ENCODE data around the gene SEC22C. TPM values are rescaled to one million over a fixed set of nuclear protein-coding genes. Genes with fewer than 3 reads are reported as not detected.

SEC22C gene
- total and polyA plus RNA-seq, 2 experiments from 2014 or later = 21.9 to 48.3 TPM

DNA sequence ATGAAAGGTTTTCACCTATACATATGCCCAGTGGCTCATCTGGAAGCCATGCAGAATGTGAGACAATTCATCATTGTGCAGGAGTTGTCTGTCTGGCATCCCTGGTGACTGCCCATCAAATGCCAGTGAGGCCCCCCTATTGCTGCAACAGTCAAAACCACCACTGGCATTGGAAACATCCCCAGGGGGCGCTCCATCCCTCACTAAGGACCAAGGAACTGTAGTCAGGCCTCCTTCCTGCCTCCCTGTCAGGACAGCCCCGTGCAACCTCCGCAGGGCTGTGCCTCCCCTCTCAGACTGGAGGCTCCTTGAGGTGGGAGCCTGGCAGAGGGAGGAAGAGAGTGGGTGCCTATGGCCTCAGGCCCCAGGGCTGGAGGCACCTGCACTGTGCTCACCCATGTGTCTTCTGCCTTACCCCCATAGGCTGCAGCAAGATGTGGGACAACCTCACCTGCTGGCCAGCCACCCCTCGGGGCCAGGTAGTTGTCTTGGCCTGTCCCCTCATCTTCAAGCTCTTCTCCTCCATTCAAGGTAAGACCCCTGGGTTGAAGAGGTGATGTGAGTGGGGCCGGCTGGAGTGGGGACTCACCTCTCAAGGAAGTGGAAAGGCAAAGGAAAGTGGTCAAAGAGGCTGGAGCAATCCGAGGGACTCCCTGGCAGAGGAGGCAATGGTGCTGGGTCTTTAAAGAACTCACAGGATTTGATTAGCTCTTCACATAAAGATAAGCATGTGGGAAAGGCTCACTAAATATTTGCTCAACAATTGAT lies 62.8 kb downstream of the SEC22C start:
- peaks cover 2% of the 10 kb centered on the region for H3K27me3 Mint-ChIP-seq (ENCODE audit: insufficient read depth, low read depth, poor library complexity)
- H3F3A ChIP-seq (replicated peaks; ENCODE audit: low read depth) = no peaks in the 10 kb centered on the region
- no peak overlapping the region for H3K4me2 ChIP-seq
- H3K36me3 ChIP-seq (ENCODE audit: insufficient read depth) = no peaks in the 10 kb centered on the region
- no peak overlapping the region for H3K27ac ChIP-seq (ENCODE audit: low read depth)
- TF ChIP-seq STAT1 (IDR thresholded peaks at IDR 0.05; ENCODE audit: unreplicated experiment) (no peak), CTCF (conservative IDR thresholded peaks at IDR 0.05; ENCODE audit: low read depth in 2 of 2) (peak; percentile 63 to 84)
- H3K9me2 ChIP-seq (ENCODE audit: insufficient read depth) = no peaks in the 10 kb centered on the region
- ATAC-seq (peak; percentile 91), DNase-seq (ENCODE audit: low spot score) (peak; percentile 79)
- no peaks in the 10 kb centered on the region for H4K20me1 ChIP-seq (replicated peaks; ENCODE audit: insufficient read depth)
- H3K36me3 Mint-ChIP-seq (ENCODE audit: low read depth) = no peaks in the 10 kb centered on the region
- no peaks in the 10 kb centered on the region for H3K4me1 Mint-ChIP-seq
- no peak overlapping the region for H3K4me3 Mint-ChIP-seq
- no peak overlapping the region for H2AFZ ChIP-seq
- no peak overlapping the region for H3K4me3 ChIP-seq
- no peaks in the 10 kb centered on the region for H3K4me1 ChIP-seq (ENCODE audit: insufficient read depth)
- no peaks in the 10 kb centered on the region for H3K79me2 ChIP-seq (replicated peaks; ENCODE audit: insufficient read depth)
- no peaks in the 10 kb centered on the region for H3K9me3 Mint-ChIP-seq
- H3K27me3 ChIP-seq (ENCODE audit: insufficient read depth) = no peaks in the 10 kb centered on the region
- H3K27ac Mint-ChIP-seq = no peak overlapping the region

DNA sequence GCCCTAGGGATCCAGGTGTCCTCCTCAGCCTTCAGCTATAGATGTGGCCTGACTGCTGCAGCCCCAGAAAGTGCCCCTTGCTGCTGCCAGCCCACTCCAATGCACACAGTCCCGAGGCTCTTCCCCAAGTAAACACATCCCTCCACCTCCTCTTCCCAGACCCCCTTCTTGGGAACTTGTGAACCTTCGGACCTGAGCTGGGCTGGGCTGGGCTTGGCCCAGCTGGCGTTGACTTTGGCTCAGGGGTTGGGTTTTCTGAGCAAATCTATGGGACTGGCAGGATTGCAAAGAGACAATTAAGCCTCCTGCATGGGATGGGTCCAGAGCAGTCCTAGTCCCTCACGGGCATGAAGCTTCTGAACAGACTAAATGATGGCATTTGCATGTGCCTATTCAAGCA lies 64.7 kb downstream of the SEC22C start:
- Mint-ChIP-seq H3K27ac (no peak overlapping the region), H3K9me3 (no peaks in the 10 kb centered on the region), H3K4me3 (no peak overlapping the region), H3K36me3 (ENCODE audit: low read depth) (no peaks in the 10 kb centered on the region; the same call in 2 of the 3 replicates), H3K27me3 (ENCODE audit: insufficient read depth, low read depth, poor library complexity) (no peaks in the 10 kb centered on the region), H3K4me1 (no peaks in the 10 kb centered on the region)
- DNase-seq (ENCODE audit: low spot score) (no peak), ATAC-seq (no peak)
- H4K20me1 ChIP-seq (replicated peaks; ENCODE audit: insufficient read depth) = no peaks in the 10 kb centered on the region
- no peak overlapping the region for H2AFZ ChIP-seq
- no peak for TF ChIP-seq EZH2phosphoT487 (IDR thresholded peaks at IDR 0.05; ENCODE audit: unreplicated experiment)
- no peak for TF ChIP-seq JUNB (IDR thresholded peaks at IDR 0.05; ENCODE audit: unreplicated experiment)
- no peak for TF ChIP-seq ZNF114 (CRISPR knock-in tag; IDR thresholded peaks at IDR 0.05)
- TF ChIP-seq ETS1 (IDR thresholded peaks at IDR 0.05) = no peak
- no peak for TF ChIP-seq POLR2AphosphoS5 (IDR thresholded peaks at IDR 0.05; ENCODE audit: low read depth)
- no peak for TF ChIP-seq CREB1 (CRISPR knock-in tag; IDR thresholded peaks at IDR 0.05; ENCODE audit: low read depth)
- TF ChIP-seq ZNF462 (CRISPR knock-in tag; IDR thresholded peaks at IDR 0.05) = no peak
- TF ChIP-seq ZNF331 (CRISPR knock-in tag; IDR thresholded peaks at IDR 0.05; ENCODE audit: low read depth) = no peak
- no peaks in the 10 kb centered on the region for H3K27me3 ChIP-seq (ENCODE audit: insufficient read depth)
- no peaks in the 10 kb centered on the region for H3K36me3 ChIP-seq (ENCODE audit: insufficient read depth)
- H3K9me2 ChIP-seq (ENCODE audit: insufficient read depth) = no peaks in the 10 kb centered on the region
- H3K4me3 ChIP-seq = no peak overlapping the region
- H3K4me1 ChIP-seq (ENCODE audit: insufficient read depth) = no peaks in the 10 kb centered on the region
- no peaks in the 10 kb centered on the region for H3K79me2 ChIP-seq (replicated peaks; ENCODE audit: insufficient read depth)
- H3K4me2 ChIP-seq = no peak overlapping the region
- H3F3A ChIP-seq (replicated peaks; ENCODE audit: low read depth) = no peaks in the 10 kb centered on the region
- H3K27ac ChIP-seq (ENCODE audit: low read depth) = no peak overlapping the region

All from GM23338 (cell line).